Natural killer cell (primary cell): ENCODE results near the gene ZBTB42. TPM values are rescaled to one million over a fixed set of nuclear protein-coding genes. Genes with fewer than 3 reads are reported as not detected.

Experiments used
- ATAC-seq, 3 donors: fragments of 150-1000 bp in 2 of 3; fragments of 200-7000 bp in 1 of 3; cut with Tn5 transposase; 1 replicate in 1 of 3; 2 replicates in 2 of 3; pipeline ENCODE4 v1.10.0; 2021; ENCODE audit warnings: mild to moderate bottlenecking in 2 of 3, moderate library complexity in 2 of 3
- DNase-seq, 2 donors: peaks; one replicate each; pipeline versions ENCODE4 v3.0.0 to v3.0.0-alpha.2; 2013 to 2021; ENCODE audit warnings: mixed read lengths in 1 of 2
- H3K27ac ChIP-seq: one replicate; pipeline ENCODE4 v1.5.1; 2013; ENCODE audit warnings: mild to moderate bottlenecking, low read length
- H3K27me3 ChIP-seq: one replicate; pipeline ENCODE4 v1.6.1; 2013; ENCODE audit warnings: low read length; ENCODE audit not compliant: control insufficient read depth, insufficient read depth
- H3K36me3 ChIP-seq: one replicate; pipeline ENCODE4 v1.6.1; 2013; ENCODE audit warnings: low read length; ENCODE audit not compliant: control insufficient read depth, insufficient read depth
- H3K4me1 ChIP-seq: one replicate; pipeline ENCODE4 v1.6.1; 2013; ENCODE audit warnings: low read length; ENCODE audit not compliant: control insufficient read depth, insufficient read depth
- H3K4me3 ChIP-seq: one replicate; pipeline ENCODE4 v1.5.1; 2013; ENCODE audit warnings: low read length
- H3K9me3 ChIP-seq: one replicate; pipeline ENCODE4 v1.6.1; 2013; ENCODE audit warnings: low read length; ENCODE audit not compliant: control insufficient read depth, insufficient read depth
- H3K27ac Mint-ChIP-seq, 2 donors: one replicate each; pipeline ENCODE4 v1.8.0; 2022; ENCODE audit warnings: mild to moderate bottlenecking in 2 of 2, mixed read lengths in 2 of 2, moderate library complexity in 1 of 2
- H3K27me3 Mint-ChIP-seq, 2 donors: one replicate each; pipeline ENCODE4 v1.8.0; 2022; ENCODE audit warnings: low read depth in 2 of 2, mixed read lengths in 2 of 2
- H3K36me3 Mint-ChIP-seq: one replicate; pipeline ENCODE4 v1.8.0; 2022; ENCODE audit warnings: mixed read lengths
- H3K4me1 Mint-ChIP-seq, 2 donors: one replicate each; pipeline ENCODE4 v1.8.0; 2022; ENCODE audit warnings: mixed read lengths in 2 of 2
- H3K4me3 Mint-ChIP-seq: one replicate; pipeline ENCODE4 v1.8.0; 2022; ENCODE audit warnings: mild to moderate bottlenecking, moderate library complexity, mixed read lengths
- H3K9me3 Mint-ChIP-seq, 2 donors: one replicate each; pipeline ENCODE4 v1.8.0; 2022; ENCODE audit warnings: mixed read lengths in 2 of 2
- CTCF ChIP-seq: fragments of 200-600 bp; IDR thresholded peaks from one replicate; pipeline ENCODE4 v1.8.0; 2022; ENCODE audit warnings: antibody characterized with exemption
- WGBS: methylation state at CpG from one replicate; pipeline ENCODE4 v1.1.7; 2013; ENCODE audit warnings: missing lambda C conversion rate; ENCODE audit not compliant: insufficient coverage; 5-methylcytosine and 5-hydroxymethylcytosine counted together
- intact Hi-C: fragments of 100-400 bp; cut with micrococcal nuclease; formaldehyde crosslinking; loops from one replicate; pipeline ENCODE4 v1.14.2; 2022
- total RNA-seq, 4 donors: library from RNA; stranded (reverse); fragments of 120-200 nt in 1 of 4; gene quantifications; one replicate each; pipeline versions ENCODE4 v1.2.3 to v1.2.4, GENCODE V29; 2013 to 2022

ZBTB42 gene
- total RNA-seq, 3 donors from 2014 or later (not counting 1 experiment from before 2014, with no cell fraction given), result 3.6 to 4.5 (median 3.7) TPM

GRCh38 chr14:104782808-104783139 is 18.1 kb upstream of the ZBTB42 start:
- intact Hi-C loops, result no loop called here
- ATAC-seq, result no peak

GRCh38 chr14:104783484-104784217 is 17.2 kb upstream of the ZBTB42 start:
- Mint-ChIP-seq H3K27ac (peak overlapping the region in 1 of 2 donors; percentile 74), H3K9me3 (no peaks in the 10 kb centered on the region), H3K27me3 (no peaks in the 10 kb centered on the region), H3K4me3 (no peak overlapping the region), H3K4me1 (peaks cover 0 to 25% of the 10 kb centered on the region in 2 donors), H3K36me3 (no peaks in the 10 kb centered on the region)
- no peak for DNase-seq
- TF ChIP-seq CTCF, result no peak
- Histone ChIP-seq H3K9me3 (no peaks in the 10 kb centered on the region), H3K27ac (no peak overlapping the region), H3K4me3 (no peak overlapping the region), H3K27me3 (no peaks in the 10 kb centered on the region), H3K4me1 (peaks cover 35% of the 10 kb centered on the region), H3K36me3 (peaks cover 8% of the 10 kb centered on the region)
- intact Hi-C loops, result no loop called here
- ATAC-seq, result no peak
- 93% methylated on average over 16 of the region's 16 CpGs for WGBS

More at GRCh38 chr14:104782808-104783139, 18.1 kb upstream of the ZBTB42 start:
- Mint-ChIP-seq H3K27me3 (no peaks in the 10 kb centered on the region), H3K4me3 (no peak overlapping the region), H3K27ac (peak overlapping the region in 1 of 2 donors; percentile 74), H3K9me3 (no peaks in the 10 kb centered on the region), H3K4me1 (peaks cover 0 to 23% of the 10 kb centered on the region in 2 donors), H3K36me3 (no peaks in the 10 kb centered on the region)
- H3K4me3 ChIP-seq, result no peak overlapping the region
- H3K9me3 ChIP-seq, result no peaks in the 10 kb centered on the region
- peaks cover 10% of the 10 kb centered on the region for H3K36me3 ChIP-seq
- DNase-seq, result no peak
- no peak overlapping the region for H3K27ac ChIP-seq
- WGBS, result 82% methylated on average over 13 of the region's 13 CpGs
- H3K27me3 ChIP-seq, result no peaks in the 10 kb centered on the region
- H3K4me1 ChIP-seq, result peaks cover 26% of the 10 kb centered on the region
- TF ChIP-seq CTCF, result no peak

GRCh38 chr14:104784218-104784568 is 16.7 kb upstream of the ZBTB42 start:
- Histone ChIP-seq H3K27ac (no peak overlapping the region), H3K4me3 (no peak overlapping the region), H3K4me1 (peaks cover 36% of the 10 kb centered on the region), H3K9me3 (no peaks in the 10 kb centered on the region), H3K36me3 (peaks cover 9% of the 10 kb centered on the region), H3K27me3 (no peaks in the 10 kb centered on the region)
- Mint-ChIP-seq H3K4me1 (peaks cover 0 to 26% of the 10 kb centered on the region in 2 donors), H3K36me3 (no peaks in the 10 kb centered on the region), H3K4me3 (no peak overlapping the region), H3K27me3 (no peaks in the 10 kb centered on the region), H3K9me3 (no peaks in the 10 kb centered on the region), H3K27ac (peak overlapping the region in 1 of 2 donors; percentile 74)
- DNase-seq (no peak), ATAC-seq (no peak)
- intact Hi-C loops, result no loop called here
- WGBS, result 95% methylated on average over 9 of the region's 9 CpGs
- no peak for TF ChIP-seq CTCF
